ENCODE data around the gene ANKRD11.
"Not testable (repeated sequence)": the region's sequence is repeated elsewhere in the genome, so short reads cannot be mapped to it uniquely, and the experiment has no call there.

Gene ANKRD11

GRCh38 chr16:89396156-89396555 is 94.2 kb downstream of the ANKRD11 start:
- TF ChIP-seq, protein P1, sequence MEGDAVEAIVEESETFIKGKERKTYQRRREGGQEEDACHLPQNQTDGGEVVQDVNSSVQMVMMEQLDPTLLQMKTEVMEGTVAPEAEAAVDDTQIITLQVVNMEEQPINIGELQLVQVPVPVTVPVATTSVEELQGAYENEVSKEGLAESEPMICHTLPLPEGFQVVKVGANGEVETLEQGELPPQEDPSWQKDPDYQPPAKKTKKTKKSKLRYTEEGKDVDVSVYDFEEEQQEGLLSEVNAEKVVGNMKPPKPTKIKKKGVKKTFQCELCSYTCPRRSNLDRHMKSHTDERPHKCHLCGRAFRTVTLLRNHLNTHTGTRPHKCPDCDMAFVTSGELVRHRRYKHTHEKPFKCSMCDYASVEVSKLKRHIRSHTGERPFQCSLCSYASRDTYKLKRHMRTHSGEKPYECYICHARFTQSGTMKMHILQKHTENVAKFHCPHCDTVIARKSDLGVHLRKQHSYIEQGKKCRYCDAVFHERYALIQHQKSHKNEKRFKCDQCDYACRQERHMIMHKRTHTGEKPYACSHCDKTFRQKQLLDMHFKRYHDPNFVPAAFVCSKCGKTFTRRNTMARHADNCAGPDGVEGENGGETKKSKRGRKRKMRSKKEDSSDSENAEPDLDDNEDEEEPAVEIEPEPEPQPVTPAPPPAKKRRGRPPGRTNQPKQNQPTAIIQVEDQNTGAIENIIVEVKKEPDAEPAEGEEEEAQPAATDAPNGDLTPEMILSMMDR (IDR thresholded peaks at IDR 0.05; ENCODE audit: extremely low read depth, insufficient read depth, missing control alignments), result no peak
- in situ Hi-C loops (cut with MboI; ENCODE audit: low pct_unique_long_range_greater_than_20kb, low sequenced_read_pairs, unreplicated experiment), result no loop called here
- DNase-seq (ENCODE audit: low spot score), result no peak

GRCh38 chr16:89395150-89396142 is 94.9 kb downstream of the ANKRD11 start:
- in situ Hi-C loops (cut with MboI; ENCODE audit: low pct_unique_long_range_greater_than_20kb, low sequenced_read_pairs, unreplicated experiment), result no loop called here
- DNase-seq (ENCODE audit: low spot score), result no peak
- TF ChIP-seq, protein P1 (IDR thresholded peaks at IDR 0.05; ENCODE audit: extremely low read depth, insufficient read depth, missing control alignments), result no peak

GRCh38 chr16:89393738-89394406 is 96.5 kb downstream of the ANKRD11 start:
- no peak for DNase-seq (ENCODE audit: low spot score)
- TF ChIP-seq, protein P1 (IDR thresholded peaks at IDR 0.05; ENCODE audit: extremely low read depth, insufficient read depth, missing control alignments), result no peak
- in situ Hi-C loops (cut with MboI; ENCODE audit: low pct_unique_long_range_greater_than_20kb, low sequenced_read_pairs, unreplicated experiment), result no loop called here

DNA sequence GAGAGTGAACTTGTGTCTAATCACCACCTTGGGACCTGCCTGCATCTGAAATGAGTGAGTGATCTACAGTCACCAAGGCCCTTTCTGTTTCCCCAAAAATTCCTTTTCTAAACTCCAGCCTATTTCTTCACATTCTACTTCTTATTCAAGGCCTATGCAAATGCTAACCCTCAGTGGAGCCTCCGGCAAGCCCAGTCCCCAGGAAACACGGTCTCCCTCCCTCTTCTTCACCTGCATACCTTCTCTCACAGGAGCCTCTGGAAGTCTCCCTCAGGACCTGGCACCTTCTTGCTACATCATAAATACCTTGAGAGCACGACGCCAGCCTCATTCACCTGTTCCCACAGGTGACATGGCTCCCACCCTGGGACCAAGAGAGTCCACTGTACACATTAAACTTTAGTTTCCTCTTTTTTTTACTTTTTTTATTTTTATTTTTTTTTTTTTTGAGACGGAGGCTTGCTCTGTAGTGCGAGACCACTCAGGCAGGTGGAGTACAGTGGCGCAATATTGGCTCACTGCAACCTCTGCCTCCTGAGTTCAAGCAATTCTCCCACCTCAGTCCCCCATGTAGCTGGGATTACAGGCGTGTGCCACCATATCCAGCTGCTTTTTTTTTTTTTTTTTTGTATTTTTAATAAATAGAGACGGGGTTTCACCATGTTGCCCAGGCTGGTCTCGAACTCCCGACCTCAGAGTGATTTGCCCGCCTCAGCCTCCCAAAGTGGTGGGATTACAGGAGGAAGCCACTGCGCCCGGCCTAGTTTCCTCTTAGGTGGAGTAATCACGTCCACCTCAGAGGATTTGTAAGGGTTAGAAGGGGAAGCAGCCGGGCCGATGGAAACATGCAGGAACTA is 97.3 kb downstream of the ANKRD11 start:
- TF ChIP-seq, protein P1 (IDR thresholded peaks at IDR 0.05; ENCODE audit: extremely low read depth, insufficient read depth, missing control alignments), result no peak
- no peak for DNase-seq (ENCODE audit: low spot score)
- in situ Hi-C loops (cut with MboI; ENCODE audit: low pct_unique_long_range_greater_than_20kb, low sequenced_read_pairs, unreplicated experiment), result no loop called here

GRCh38 chr16:89390224-89390583 is 100.2 kb downstream of the ANKRD11 start:
- DNase-seq (ENCODE audit: low spot score); in situ Hi-C loops (cut with MboI; ENCODE audit: low pct_unique_long_range_greater_than_20kb, low sequenced_read_pairs, unreplicated experiment): not testable (repeated sequence)

- in situ Hi-C loops (cut with MboI; ENCODE audit: low pct_unique_long_range_greater_than_20kb, low sequenced_read_pairs, unreplicated experiment), result not testable (repeated sequence)
Measured at GRCh38 chr16:89389504-89390223, 100.7 kb downstream of the ANKRD11 start.

GRCh38 chr16:89388536-89388935 is 101.8 kb downstream of the ANKRD11 start:
- TF ChIP-seq, protein P1 (IDR thresholded peaks at IDR 0.05; ENCODE audit: extremely low read depth, insufficient read depth, missing control alignments), result no peak
- in situ Hi-C loops (cut with MboI; ENCODE audit: low pct_unique_long_range_greater_than_20kb, low sequenced_read_pairs, unreplicated experiment), result no loop called here

More at GRCh38 chr16:89389504-89390223, 100.7 kb downstream of the ANKRD11 start:
- not testable (repeated sequence) for DNase-seq (ENCODE audit: low spot score)

More at GRCh38 chr16:89388536-89388935, 101.8 kb downstream of the ANKRD11 start:
- no peak for DNase-seq (ENCODE audit: low spot score)
